ENCODE data around the gene SFMBT1. TPM values are rescaled to one million over a fixed set of nuclear protein-coding genes. Genes with fewer than 3 reads are reported as not detected.
A peak's percentile ranks its signal among the peaks of the same experiment; 100 is the strongest.

SFMBT1 gene
- total and polyA plus RNA-seq, 11 donors = 3.4 to 18.8 (median 14.3) TPM

GRCh38 chr3:52890735-52891134 lies 155.1 kb downstream of the SFMBT1 start:
- Histone ChIP-seq H3K27ac (no peak overlapping the region), H3K36me3 (peaks cover 0 to 25% (median 0%) of the 10 kb centered on the region in 9 donors), H3K27me3 (no peaks in the 10 kb centered on the region), H3K4me3 (no peak overlapping the region), H3K9me3 (no peaks in the 10 kb centered on the region), H3K4me1 (peaks cover 0 to 53% (median 36%) of the 10 kb centered on the region in 12 donors)
- intact Hi-C loops (cut with DNase I) = loop anchor here in 2 of 10 donors (5.0 to 10.0 kb wide), 2 partner anchors 116 to 118 kb away; partner anchors contain the start of genes NEK4 (in 2 of the 2) and ITIH1 (in 1 of the 2)
- DNase-seq (no peak), ATAC-seq (no peak)
- TF ChIP-seq, protein P1, sequence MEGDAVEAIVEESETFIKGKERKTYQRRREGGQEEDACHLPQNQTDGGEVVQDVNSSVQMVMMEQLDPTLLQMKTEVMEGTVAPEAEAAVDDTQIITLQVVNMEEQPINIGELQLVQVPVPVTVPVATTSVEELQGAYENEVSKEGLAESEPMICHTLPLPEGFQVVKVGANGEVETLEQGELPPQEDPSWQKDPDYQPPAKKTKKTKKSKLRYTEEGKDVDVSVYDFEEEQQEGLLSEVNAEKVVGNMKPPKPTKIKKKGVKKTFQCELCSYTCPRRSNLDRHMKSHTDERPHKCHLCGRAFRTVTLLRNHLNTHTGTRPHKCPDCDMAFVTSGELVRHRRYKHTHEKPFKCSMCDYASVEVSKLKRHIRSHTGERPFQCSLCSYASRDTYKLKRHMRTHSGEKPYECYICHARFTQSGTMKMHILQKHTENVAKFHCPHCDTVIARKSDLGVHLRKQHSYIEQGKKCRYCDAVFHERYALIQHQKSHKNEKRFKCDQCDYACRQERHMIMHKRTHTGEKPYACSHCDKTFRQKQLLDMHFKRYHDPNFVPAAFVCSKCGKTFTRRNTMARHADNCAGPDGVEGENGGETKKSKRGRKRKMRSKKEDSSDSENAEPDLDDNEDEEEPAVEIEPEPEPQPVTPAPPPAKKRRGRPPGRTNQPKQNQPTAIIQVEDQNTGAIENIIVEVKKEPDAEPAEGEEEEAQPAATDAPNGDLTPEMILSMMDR (IDR thresholded peaks at IDR 0.05) = no peak
- no peak for TF ChIP-seq POLR2A (IDR thresholded peaks at IDR 0.05)
- WGBS, 4 donors = 96 to 99% (median 97%) methylated on average over 5 of the region's 5 CpGs

DNA sequence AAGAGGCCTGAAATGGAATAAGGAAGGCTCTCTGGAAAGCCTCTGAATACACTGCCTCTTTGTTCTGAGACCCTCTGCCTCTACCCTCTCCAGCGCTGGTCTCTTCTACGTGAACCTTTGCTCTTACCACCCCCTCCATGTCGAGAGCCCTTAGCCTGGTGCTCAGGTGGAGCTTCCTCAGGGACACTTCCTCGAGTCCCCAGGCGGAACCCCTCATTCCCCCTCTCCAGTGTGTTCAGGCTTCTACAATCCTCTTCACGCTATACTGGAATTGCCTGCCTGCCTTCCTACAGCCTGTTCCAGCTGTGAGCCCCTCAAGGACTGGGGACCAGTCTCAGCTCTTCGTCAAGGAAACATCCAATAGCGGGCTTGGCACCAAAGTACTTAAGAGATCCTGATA lies 156.0 kb downstream of the SFMBT1 start:
- Histone ChIP-seq H3K36me3 (peaks cover 0 to 28% (median 0%) of the 10 kb centered on the region in 9 donors), H3K27ac (no peak overlapping the region), H3K4me3 (no peak overlapping the region), H3K27me3 (no peaks in the 10 kb centered on the region), H3K9me3 (no peaks in the 10 kb centered on the region), H3K4me1 (peaks cover 0 to 53% (median 36%) of the 10 kb centered on the region in 12 donors)
- WGBS, 4 donors = 93 to 96% (median 94%) methylated on average over 8 of the region's 8 CpGs
- intact Hi-C loops (cut with DNase I) = loop anchor here in 2 of 10 donors (5.0 to 10.0 kb wide), 2 partner anchors 115 to 118 kb away; partner anchors contain the start of genes NEK4 (in 2 of the 2) and ITIH1 (in 1 of the 2)
- TF ChIP-seq, protein P1 (IDR thresholded peaks at IDR 0.05) = no peak
- no peak for TF ChIP-seq POLR2A (IDR thresholded peaks at IDR 0.05)
- ATAC-seq (no peak), DNase-seq (peak in 1 of 5 donors; percentile 9)

DNA sequence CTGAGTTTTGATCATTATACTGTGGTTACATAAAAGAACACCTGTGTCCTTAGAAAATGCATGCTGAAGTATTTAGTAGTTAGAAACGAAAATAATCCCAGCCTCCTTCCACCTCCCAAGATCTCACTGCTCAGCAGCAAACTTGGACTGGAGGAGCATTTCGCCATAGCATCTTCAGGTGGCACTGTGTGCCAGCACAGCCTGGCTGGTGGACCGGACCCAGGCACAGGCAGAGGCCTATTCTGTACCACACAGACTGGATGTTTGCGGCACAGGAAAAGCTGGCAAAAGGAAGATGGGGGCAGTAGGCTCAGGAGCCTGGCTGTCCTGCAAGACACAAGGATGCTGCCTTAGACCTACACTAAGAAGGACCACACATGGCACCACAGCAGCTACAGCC lies 158.7 kb downstream of the SFMBT1 start:
- peaks cover 0 to 18% (median 0%) of the 10 kb centered on the region in 9 donors for H3K36me3 ChIP-seq
- no peak overlapping the region for H3K27ac ChIP-seq
- WGBS, 4 donors = 92 to 95% (median 93%) methylated on average over 4 of the region's 4 CpGs
- no peaks in the 10 kb centered on the region for H3K27me3 ChIP-seq
- H3K4me1 ChIP-seq = peaks cover 0 to 25% (median 12%) of the 10 kb centered on the region in 12 donors
- TF ChIP-seq, protein P1 (IDR thresholded peaks at IDR 0.05) = no peak
- no peak for TF ChIP-seq POLR2A (IDR thresholded peaks at IDR 0.05)
- no peaks in the 10 kb centered on the region for H3K9me3 ChIP-seq
- no peak for ATAC-seq
- intact Hi-C loops (cut with DNase I) = no loop called here
- no peak overlapping the region for H3K4me3 ChIP-seq
- DNase-seq = peak in 1 of 5 donors; percentile 1

GRCh38 chr3:52886049-52886730 lies 159.7 kb downstream of the SFMBT1 start:
- Histone ChIP-seq H3K9me3 (no peaks in the 10 kb centered on the region), H3K27ac (no peak overlapping the region), H3K27me3 (no peaks in the 10 kb centered on the region), H3K36me3 (peaks cover 0 to 18% (median 0%) of the 10 kb centered on the region in 9 donors), H3K4me1 (peaks cover 0 to 15% (median 3%) of the 10 kb centered on the region in 12 donors), H3K4me3 (no peak overlapping the region)
- TF ChIP-seq, protein P1 (IDR thresholded peaks at IDR 0.05) = no peak
- no peak for TF ChIP-seq POLR2A (IDR thresholded peaks at IDR 0.05)
- ATAC-seq (peak in 1 of 4 donors; percentile 56), DNase-seq (no peak)
- WGBS, 4 donors = 80 to 88% (median 83%) methylated on average over 4 to 5 of the region's 5 CpGs
- intact Hi-C loops (cut with DNase I) = no loop called here

All from heart left ventricle (tissue), 16 donors.